Sigmoid colon (tissue), 7 donors: Measurements from ENCODE around the gene SLC17A9. TPM values are rescaled to one million over a fixed set of nuclear protein-coding genes. Genes with fewer than 3 reads are reported as not detected.

Experiments used
- DNase-seq: peaks from one replicate; pipeline ENCODE4 v3.0.0-alpha.2; 2019
- H3K27ac ChIP-seq, 4 donors: fragments of 200-600 bp; sonication (generic); one replicate each; pipeline ENCODE4 v1.5.1; 2016 to 2019; ENCODE audit warnings: mild to moderate bottlenecking in 1 of 4
- H3K27me3 ChIP-seq, 3 donors: fragments of 200-600 bp; sonication (generic); one replicate each; pipeline ENCODE4 v1.5.1; 2019; ENCODE audit warnings: mild to moderate bottlenecking in 1 of 3
- H3K36me3 ChIP-seq, 4 donors: fragments of 200-600 bp; sonication (generic); one replicate each; pipeline ENCODE4 v1.5.1; 2016 to 2019
- H3K4me1 ChIP-seq, 4 donors: fragments of 200-600 bp; sonication (generic); one replicate each; pipeline ENCODE4 v1.5.1; 2017 to 2019
- H3K4me3 ChIP-seq, 4 donors: fragments of 200-600 bp; sonication (generic); one replicate each; pipeline ENCODE4 v1.5.1; 2017 to 2019; ENCODE audit warnings: mild to moderate bottlenecking in 2 of 4, moderate library complexity in 1 of 4
- H3K9me3 ChIP-seq, 4 donors: fragments of 200-600 bp in 3 of 4; sonication (generic) in 3 of 4; one replicate each; pipeline versions ENCODE4 v1.5.1 to v1.6.1; 2013 to 2019
- CTCF ChIP-seq, 4 experiments: fragments of 450-650 bp in 3 of 4; fragments of 200-600 bp in 1 of 4; IDR thresholded peaks; one replicate each; pipeline ENCODE4 v1.5.1; 2016 to 2019; ENCODE audit warnings: antibody characterized with exemption in 4 of 4, mild to moderate bottlenecking in 3 of 4, moderate library complexity in 2 of 4
- EP300 ChIP-seq, 4 donors: sonication (generic); formaldehyde crosslinking; IDR thresholded peaks; one replicate each; pipeline ENCODE4 v1.6.1; 2017; ENCODE audit warnings: antibody characterized with exemption in 4 of 4
- POLR2A ChIP-seq, 2 donors: fragments of 450-650 bp; IDR thresholded peaks; one replicate each; pipeline ENCODE4 v1.6.1; 2016; ENCODE audit warnings: antibody characterized with exemption in 2 of 2, mild to moderate bottlenecking in 2 of 2, moderate library complexity in 2 of 2
- POLR2AphosphoS5 ChIP-seq, 4 donors: sonication (generic); formaldehyde crosslinking; IDR thresholded peaks; one replicate each; pipeline ENCODE4 v1.6.1; 2017; ENCODE audit warnings: antibody characterized with exemption in 4 of 4
- WGBS, 2 donors: extraction: QIAGEN DNeasy Blood & Tissue Kit; methylation state at CpG; one replicate each; pipeline ENCODE4 v1.1.7; 2013; 5-methylcytosine and 5-hydroxymethylcytosine counted together
- intact Hi-C: fragments of 100-400 bp; cut with DNase I; formaldehyde crosslinking; loops from one replicate; pipeline ENCODE4 v1.15.1; 2023
- polyA plus RNA-seq, 3 donors: library from polyadenylated mRNA; stranded (reverse); fragments of 200-250 nt; gene quantifications; one replicate each; pipeline ENCODE4 v1.2.3, GENCODE V29; 2013
- total RNA-seq, 4 donors: library from RNA; depleted of rRNA; stranded (reverse); fragments of >200 nt; gene quantifications; one replicate each; pipeline ENCODE4 v1.1.0, GENCODE V29; 2016
- donor health status: healthy with polysubstance abuse.
- donor health status: Bipolar disorder and iron deficiency.
- donor health status: healthy.

The SLC17A9 gene
- total and polyA plus RNA-seq, 7 donors = 0.60 to 15.4 (median 2.9) TPM

- H3K27ac ChIP-seq = peak overlapping the region; percentile 97 to 99 (median 98)
- peaks cover 0 to 87% (median 85%) of the 10 kb centered on the region in 4 donors for H3K4me1 ChIP-seq
- WGBS, 2 donors = 15 to 34% methylated on average over 12 of the region's 12 CpGs
- H3K36me3 ChIP-seq = no peaks in the 10 kb centered on the region
- DNase-seq = no peak
- intact Hi-C loops = loop anchor here (5.0 kb wide), 1 partner anchor 47 kb away; no protein-coding TSS in a partner anchor
- H3K27me3 ChIP-seq = no peaks in the 10 kb centered on the region
- no peak for TF ChIP-seq POLR2A (IDR thresholded peaks at IDR 0.05)
- no peak for TF ChIP-seq CTCF (IDR thresholded peaks at IDR 0.05)
- TF ChIP-seq POLR2AphosphoS5 (IDR thresholded peaks at IDR 0.05) = no peak
- TF ChIP-seq EP300 (IDR thresholded peaks at IDR 0.05) = no peak
- peak overlapping the region; percentile 92 to 98 (median 94) for H3K4me3 ChIP-seq
- H3K9me3 ChIP-seq = no peaks in the 10 kb centered on the region
Measured at GRCh38 chr20:62924442-62925075, 27.9 kb upstream of the SLC17A9 start.

- WGBS, 2 donors = 0 to 2% methylated on average over 4 of the region's 4 CpGs
- Histone ChIP-seq H3K4me3 (peak overlapping the region; percentile 92 to 98 (median 94)), H3K27ac (peak overlapping the region; percentile 97 to 99 (median 98)), H3K27me3 (no peaks in the 10 kb centered on the region), H3K4me1 (peaks cover 0 to 86% (median 85%) of the 10 kb centered on the region in 4 donors), H3K36me3 (no peaks in the 10 kb centered on the region), H3K9me3 (no peaks in the 10 kb centered on the region)
- TF ChIP-seq POLR2A (IDR thresholded peaks at IDR 0.05) = no peak
- no peak for TF ChIP-seq EP300 (IDR thresholded peaks at IDR 0.05)
- no peak for TF ChIP-seq CTCF (IDR thresholded peaks at IDR 0.05)
- TF ChIP-seq POLR2AphosphoS5 (IDR thresholded peaks at IDR 0.05) = no peak
- no peak for DNase-seq
- intact Hi-C loops = loop anchor here (5.0 kb wide), 1 partner anchor 48 kb away; no protein-coding TSS in a partner anchor
Measured at GRCh38 chr20:62925076-62925419, 27.5 kb upstream of the SLC17A9 start.

- WGBS, 2 donors = 0% methylated on average over 63 of the region's 63 CpGs
- TF ChIP-seq POLR2A (IDR thresholded peaks at IDR 0.05) (no peak), POLR2AphosphoS5 (IDR thresholded peaks at IDR 0.05) (peak in 2 of 4 donors; percentile 22 to 31)
- Histone ChIP-seq H3K9me3 (no peaks in the 10 kb centered on the region), H3K4me1 (peaks cover 0 to 82% (median 80%) of the 10 kb centered on the region in 4 donors), H3K27me3 (no peaks in the 10 kb centered on the region), H3K27ac (peak overlapping the region; percentile 97 to 99 (median 98)), H3K36me3 (no peaks in the 10 kb centered on the region), H3K4me3 (peak overlapping the region; percentile 92 to 98 (median 94))
- intact Hi-C loops = loop anchor here (5.0 kb wide), 1 partner anchor 48 kb away; no protein-coding TSS in a partner anchor
- no peak for DNase-seq
Measured at GRCh38 chr20:62925420-62926228, 26.9 kb upstream of the SLC17A9 start.

GRCh38 chr20:62926229-62927127 is 26.0 kb upstream of the SLC17A9 start, which contains the start of gene DIDO1:
DIDO1 (minus strand) TSS chr20:62926505.
- WGBS, 2 donors = 1 to 2% methylated on average over 92 of the region's 92 CpGs

More at GRCh38 chr20:62926229-62927127, 26.0 kb upstream of the SLC17A9 start, which contains the start of gene DIDO1:
- Histone ChIP-seq H3K27ac (peak within 1 kb of the TSS; percentile 97 to 99 (median 98)), H3K9me3 (no peaks in the 10 kb centered on the region), H3K4me1 (peaks cover 0 to 73% (median 72%) of the 10 kb centered on the region in 4 donors), H3K4me3 (peak within 1 kb of the TSS; percentile 92 to 98 (median 94)), H3K36me3 (no peaks in the 10 kb centered on the region), H3K27me3 (no peaks in the 10 kb centered on the region)
- peak; percentile 91 for DNase-seq
- intact Hi-C loops = loop anchor here (5.0 kb wide), 1 partner anchor 49 kb away; no protein-coding TSS in a partner anchor
- TF ChIP-seq EP300 (IDR thresholded peaks at IDR 0.05) = no peak
- peak; percentile 12 to 57 for TF ChIP-seq POLR2A (IDR thresholded peaks at IDR 0.05)
- TF ChIP-seq POLR2AphosphoS5 (IDR thresholded peaks at IDR 0.05) = peak; percentile 60 to 92 (median 84)
- TF ChIP-seq CTCF (IDR thresholded peaks at IDR 0.05) = peak; percentile 15 to 81 (median 48)
